HepG2 (cell line): ENCODE data around the gene TTPAL. TPM values are rescaled to one million over a fixed set of nuclear protein-coding genes. Genes with fewer than 3 reads are reported as not detected.
A peak's percentile ranks its signal among the peaks of the same experiment; 100 is the strongest.

Experiments used
- ARNT ChIP-seq: fragments of 450-650 bp; IDR thresholded peaks from 2 replicates; pipeline ENCODE4 v1.6.1; 2017
- CBFB ChIP-seq: sonication (generic); formaldehyde crosslinking; IDR thresholded peaks from 2 replicates; pipeline ENCODE4 v1.4.0; 2020; ENCODE audit warnings: missing genetic modification reagents
- GMEB1 ChIP-seq: sonication (generic); formaldehyde crosslinking; IDR thresholded peaks from 2 replicates; pipeline ENCODE4 v1.5.1; 2020; ENCODE audit warnings: missing genetic modification reagents, mild to moderate bottlenecking, borderline replicate concordance
- GZF1 ChIP-seq: sonication (generic); formaldehyde crosslinking; IDR thresholded peaks from 2 replicates; pipeline ENCODE4 v1.5.1; 2020; ENCODE audit warnings: mild to moderate bottlenecking, missing genetic modification reagents
- HOXA3 ChIP-seq: sonication (generic); formaldehyde crosslinking; IDR thresholded peaks from 2 replicates; pipeline ENCODE4 v1.5.0; 2020; ENCODE audit warnings: missing genetic modification reagents
- IRF9 ChIP-seq: sonication (generic); formaldehyde crosslinking; IDR thresholded peaks from 2 replicates; pipeline ENCODE4 v1.8.0; 2022; ENCODE audit warnings: missing genetic modification reagents, mild to moderate bottlenecking, borderline replicate concordance
- KLF15 ChIP-seq: sonication (generic); formaldehyde crosslinking; IDR thresholded peaks from 2 replicates; pipeline ENCODE4 v1.8.1; 2023; ENCODE audit warnings: borderline replicate concordance, mild to moderate bottlenecking, inconsistent platforms, missing genetic modification reagents, mixed read lengths
- MBNL3 ChIP-seq: fragments of 250-450 bp; sonication (Bioruptor Pico); conservative IDR thresholded peaks from 2 replicates; pipeline ENCODE4 v1.8.0; 2022; ENCODE audit warnings: mild to moderate bottlenecking, inconsistent platforms
- MXI1 ChIP-seq: IDR thresholded peaks from 3 replicates; pipeline ENCODE4 v1.6.1; 2012; ENCODE audit warnings: low read depth, low read length, inconsistent platforms, borderline replicate concordance
- POLR2AphosphoS2 ChIP-seq: IDR thresholded peaks from 2 replicates; pipeline ENCODE4 v1.6.1; 2011; ENCODE audit warnings: low read depth, low read length, improper control_type of control experiment
- PRDM10 ChIP-seq: sonication (generic); formaldehyde crosslinking; IDR thresholded peaks from 2 replicates; pipeline ENCODE4 v1.4.0; 2020; ENCODE audit warnings: low read depth, missing genetic modification reagents
- ZFP37 ChIP-seq: sonication (generic); formaldehyde crosslinking; IDR thresholded peaks from 2 replicates; pipeline ENCODE4 v1.4.0; 2020; ENCODE audit warnings: missing genetic modification reagents, borderline replicate concordance
- ZNF678 ChIP-seq: sonication (generic); formaldehyde crosslinking; IDR thresholded peaks from 2 replicates; pipeline ENCODE4 v1.4.0; 2020; ENCODE audit warnings: mild to moderate bottlenecking, missing genetic modification reagents
- ZNF761 ChIP-seq: sonication (generic); formaldehyde crosslinking; conservative IDR thresholded peaks from 2 replicates; pipeline ENCODE4 v1.4.0; 2020; ENCODE audit warnings: mild to moderate bottlenecking, missing genetic modification reagents
- polyA plus RNA-seq, 8 experiments: library from polyadenylated mRNA; depleted of rRNA in 3 of 8; stranded (reverse) in 7 of 8; unstranded in 1 of 8; fragments of >200 nt; fragmentation: Illumina TruSeq in 4 of 8; extraction: Trizol in 4 of 8; gene quantifications; 2 replicates each; pipeline versions ENCODE4 v1.2.1 to v1.2.3, GENCODE V29; 2011 to 2016; ENCODE audit warnings: low read depth in 4 of 8, missing spikeins in 1 of 8, mixed read lengths in 1 of 8; ENCODE audit not compliant: insufficient read depth in 1 of 8
- total RNA-seq, 5 experiments: library from RNA; depleted of rRNA; stranded (reverse); fragments of >200 nt; fragmentation: Illumina TruSeq; extraction: Trizol; gene quantifications; 2 replicates each; pipeline ENCODE4 v1.2.3, GENCODE V29; 2016; ENCODE audit warnings: low read depth in 1 of 5
- TF ChIP-seq, protein P1 (sequence below): sonication (generic); formaldehyde crosslinking; IDR thresholded peaks from 2 replicates; pipeline ENCODE4 v1.5.0; 2020; ENCODE audit warnings: missing genetic modification reagents
- TF ChIP-seq, protein P2 (sequence below): sonication (generic); formaldehyde crosslinking; IDR thresholded peaks from 2 replicates; pipeline ENCODE4 v1.4.0; 2020; ENCODE audit warnings: missing genetic modification reagents; ENCODE audit errors: not compliant biosample characterization
- TF ChIP-seq, protein P3 (sequence below): sonication (generic); formaldehyde crosslinking; IDR thresholded peaks from 2 replicates; pipeline ENCODE4 v1.8.0; 2022; ENCODE audit warnings: mild to moderate bottlenecking, missing genetic modification reagents, moderate library complexity

TTPAL gene
- total and polyA plus RNA-seq, 2 of the 13 experiments (the other 11 are each of a cell fraction or from before 2014, with no cell fraction given): 4.3 to 18.8 TPM

DNA sequence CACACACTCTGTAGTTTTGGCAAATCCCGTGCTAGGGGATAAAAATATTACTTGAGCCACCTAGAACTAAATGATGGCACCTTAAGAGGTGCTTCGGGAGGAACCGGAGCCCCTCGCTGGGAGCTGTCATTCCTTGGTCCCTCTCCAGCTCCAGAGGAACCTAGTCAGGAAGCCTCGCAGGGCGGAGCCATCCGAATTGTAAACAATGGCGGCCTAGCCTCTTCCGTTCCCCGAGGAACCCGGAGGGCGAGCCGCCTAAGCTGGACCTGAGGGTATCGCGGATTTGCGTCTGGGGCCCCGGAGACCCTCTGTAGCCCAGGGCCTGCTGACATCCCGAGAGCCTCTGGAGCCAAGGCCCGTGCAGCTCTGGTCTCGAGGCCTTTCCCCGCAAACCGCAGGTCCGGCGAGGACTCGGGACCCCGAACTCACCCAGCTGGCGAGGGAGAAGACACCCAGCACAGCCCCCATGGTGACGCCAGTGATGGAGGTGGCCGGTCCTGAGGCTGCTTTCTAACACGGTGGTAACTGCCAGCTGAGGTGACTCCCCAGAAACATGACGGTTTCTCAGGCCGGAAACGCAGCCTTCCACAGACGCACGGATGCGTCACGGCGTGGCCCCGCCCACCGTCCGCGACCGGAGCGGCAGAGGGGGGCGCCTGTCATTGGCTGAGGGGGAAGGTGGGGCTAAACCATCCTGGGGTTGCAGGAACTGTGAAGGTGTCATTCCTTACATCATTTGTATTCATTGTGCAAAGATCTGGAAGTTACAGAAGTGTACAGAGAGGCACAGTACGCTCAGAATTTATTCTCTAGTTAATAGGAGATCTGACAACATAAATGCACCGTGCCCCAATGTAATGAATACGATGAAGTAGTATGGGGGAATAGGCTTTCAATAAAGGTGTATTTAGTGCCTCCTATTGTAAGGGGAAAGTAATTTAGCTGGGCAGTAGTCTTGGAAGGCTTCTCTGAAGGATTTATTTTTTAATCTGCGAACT lies 46.1 kb downstream of the TTPAL start, which contains the start of gene SERINC3 (continued):
- TF ChIP-seq, protein P1, sequence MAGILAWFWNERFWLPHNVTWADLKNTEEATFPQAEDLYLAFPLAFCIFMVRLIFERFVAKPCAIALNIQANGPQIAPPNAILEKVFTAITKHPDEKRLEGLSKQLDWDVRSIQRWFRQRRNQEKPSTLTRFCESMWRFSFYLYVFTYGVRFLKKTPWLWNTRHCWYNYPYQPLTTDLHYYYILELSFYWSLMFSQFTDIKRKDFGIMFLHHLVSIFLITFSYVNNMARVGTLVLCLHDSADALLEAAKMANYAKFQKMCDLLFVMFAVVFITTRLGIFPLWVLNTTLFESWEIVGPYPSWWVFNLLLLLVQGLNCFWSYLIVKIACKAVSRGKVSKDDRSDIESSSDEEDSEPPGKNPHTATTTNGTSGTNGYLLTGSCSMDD: peak; percentile 93; the same call in 1 of the 2 replicates
- TF ChIP-seq CBFB (CRISPR knock-in tag) (peak; percentile 52; the same call in 1 of the 2 replicates), GZF1 (peak; percentile 89; the same call in 1 of the 2 replicates), ZNF678 (CRISPR knock-in tag) (peak; percentile 92; the same call in 1 of the 2 replicates), POLR2AphosphoS2 (no peak), ZFP37 (CRISPR knock-in tag) (no peak), HOXA3 (CRISPR knock-in tag) (peak; percentile 99), MBNL3 (no peak), PRDM10 (CRISPR knock-in tag) (peak; percentile 93), IRF9 (CRISPR knock-in tag) (peak; percentile 93; the same call in 1 of the 2 replicates), KLF15 (CRISPR knock-in tag) (peak; percentile 91; the same call in 1 of the 2 replicates), MXI1 (peak; percentile 63; the same call in 1 of the 3 replicates), ZNF761 (CRISPR knock-in tag) (peak; percentile 88; the same call in 1 of the 2 replicates), ARNT (no peak), GMEB1 (CRISPR knock-in tag) (peak; percentile 99)
- TF ChIP-seq, protein P2, sequence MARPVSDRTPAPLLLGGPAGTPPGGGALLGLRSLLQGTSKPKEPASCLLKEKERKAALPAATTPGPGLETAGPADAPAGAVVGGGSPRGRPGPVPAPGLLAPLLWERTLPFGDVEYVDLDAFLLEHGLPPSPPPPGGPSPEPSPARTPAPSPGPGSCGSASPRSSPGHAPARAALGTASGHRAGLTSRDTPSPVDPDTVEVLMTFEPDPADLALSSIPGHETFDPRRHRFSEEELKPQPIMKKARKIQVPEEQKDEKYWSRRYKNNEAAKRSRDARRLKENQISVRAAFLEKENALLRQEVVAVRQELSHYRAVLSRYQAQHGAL (CRISPR knock-in tag): peak; percentile 90
- TF ChIP-seq, protein P3, sequence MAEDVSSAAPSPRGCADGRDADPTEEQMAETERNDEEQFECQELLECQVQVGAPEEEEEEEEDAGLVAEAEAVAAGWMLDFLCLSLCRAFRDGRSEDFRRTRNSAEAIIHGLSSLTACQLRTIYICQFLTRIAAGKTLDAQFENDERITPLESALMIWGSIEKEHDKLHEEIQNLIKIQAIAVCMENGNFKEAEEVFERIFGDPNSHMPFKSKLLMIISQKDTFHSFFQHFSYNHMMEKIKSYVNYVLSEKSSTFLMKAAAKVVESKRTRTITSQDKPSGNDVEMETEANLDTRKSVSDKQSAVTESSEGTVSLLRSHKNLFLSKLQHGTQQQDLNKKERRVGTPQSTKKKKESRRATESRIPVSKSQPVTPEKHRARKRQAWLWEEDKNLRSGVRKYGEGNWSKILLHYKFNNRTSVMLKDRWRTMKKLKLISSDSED (CRISPR knock-in tag): 0 out of 2 replicates have a peak, but pooled peaks have one; percentile 79
